HG03354 (cell line): Measurements from ENCODE around the gene KCNC2.

ENCODE experiments used
- ATAC-seq: cut with Tn5 transposase; IDR thresholded peaks from one replicate; pipeline ENCODE4 v1.9.1; 2021; ENCODE audit warnings: mild to moderate bottlenecking; ENCODE audit not compliant: unreplicated experiment, poor library complexity, severe bottlenecking

Gene KCNC2

GRCh38 chr12:75086091-75087038 lies 123.3 kb downstream of the KCNC2 start:
- ATAC-seq = no peak

GRCh38 chr12:75081305-75081704 lies 128.3 kb downstream of the KCNC2 start:
- no peak for ATAC-seq

GRCh38 chr12:75080582-75080981 lies 129.1 kb downstream of the KCNC2 start:
- ATAC-seq = no peak

- no peak for ATAC-seq
These were observed 144.2 kb downstream of the KCNC2 start for GRCh38 chr12:75065482-75065881.

- no peak for ATAC-seq
These were observed 146.9 kb downstream of the KCNC2 start for GRCh38 chr12:75062691-75063090.

- no peak for ATAC-seq
These were observed 151.4 kb downstream of the KCNC2 start for GRCh38 chr12:75058228-75058627.

- ATAC-seq = no peak
These were observed 160.9 kb downstream of the KCNC2 start for GRCh38 chr12:75048767-75049166.

- ATAC-seq = no peak
These were observed 161.6 kb downstream of the KCNC2 start for GRCh38 chr12:75047885-75048525.

- no peak for ATAC-seq
These were observed 167.5 kb downstream of the KCNC2 start for GRCh38 chr12:75042125-75042524.

GRCh38 chr12:75041472-75041871 lies 168.2 kb downstream of the KCNC2 start:
- ATAC-seq = no peak

GRCh38 chr12:75020068-75020557 lies 189.5 kb downstream of the KCNC2 start:
- ATAC-seq = no peak

GRCh38 chr12:75011120-75011519 lies 198.5 kb downstream of the KCNC2 start:
- ATAC-seq = no peak

- no peak for ATAC-seq
These were observed 202.5 kb downstream of the KCNC2 start for GRCh38 chr12:75007133-75007532.

GRCh38 chr12:75000120-75000519 lies 209.5 kb downstream of the KCNC2 start:
- no peak for ATAC-seq

GRCh38 chr12:74999474-74999873 lies 210.2 kb downstream of the KCNC2 start:
- ATAC-seq = no peak
